BJ (cell line): Measurements from ENCODE around the gene FGD4. TPM values are rescaled to one million over a fixed set of nuclear protein-coding genes. Genes with fewer than 3 reads are reported as not detected.

Experiments used
- CTCF ChIA-PET: fragments of 350-600 bp; formaldehyde crosslinking; extraction: SDS; loops from one replicate; lab custom pipeline; 2021; ENCODE audit warnings: antibody characterized with exemption, inconsistent platforms; lab: Yijun Ruan, JAX
- POLR2A ChIA-PET: fragments of 300-600 bp; sonication (Branson Sonifier 250); formaldehyde crosslinking; extraction: SDS; loops from one replicate; lab custom pipeline; 2021; ENCODE audit warnings: antibody characterized with exemption; lab: Charles Lee
- DNase-seq: peaks from one replicate; pipeline ENCODE4 v3.0.0-alpha.2; 2011; ENCODE audit warnings: low read depth
- H3K27me3 ChIP-seq: 2 replicates; pipeline ENCODE4 v1.6.0; 2011; ENCODE audit warnings: low read length; ENCODE audit not compliant: control insufficient read depth, insufficient read depth
- H3K36me3 ChIP-seq: 2 replicates; pipeline ENCODE4 v1.5.1; 2011; ENCODE audit warnings: low read length; ENCODE audit not compliant: control insufficient read depth, insufficient read depth
- H3K4me3 ChIP-seq: 2 replicates; pipeline ENCODE4 v1.5.1; 2011; ENCODE audit warnings: low read depth, mild to moderate bottlenecking, control low read depth, low read length
- polyA plus RNA-seq: library from polyadenylated mRNA; depleted of rRNA; stranded (reverse); fragments of >200 nt; gene quantifications from 2 replicates; pipeline ENCODE4 v1.2.3, GENCODE V29; 2011
- TF ChIP-seq, protein P1 (sequence below): IDR thresholded peaks from 2 replicates; pipeline ENCODE4 v1.5.1; 2011; ENCODE audit warnings: low read depth, mild to moderate bottlenecking, control low read depth, inconsistent platforms, low read length, moderate library complexity; ENCODE audit not compliant: insufficient read depth

FGD4 gene
- polyA plus RNA-seq, 1 experiment = 11.1 TPM

DNA sequence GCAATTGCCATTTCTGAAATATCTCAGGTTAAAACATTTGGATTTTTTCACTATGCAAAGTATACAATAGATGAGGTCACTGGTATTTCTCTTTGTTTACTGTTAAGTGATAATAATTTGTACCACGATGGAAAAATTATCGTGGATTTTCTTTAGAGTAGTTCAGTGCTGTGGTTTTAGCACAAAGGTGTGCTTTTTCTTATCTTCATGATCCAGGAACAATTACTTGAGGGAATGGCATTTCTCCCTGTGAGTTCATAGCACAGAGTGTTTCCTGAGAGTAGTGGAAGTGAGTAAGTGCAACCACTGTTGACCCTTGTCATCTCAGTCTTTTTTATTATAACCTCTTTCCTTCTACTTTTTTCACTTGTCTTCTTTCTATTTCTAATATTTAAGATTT lies 86.8 kb downstream of the FGD4 start:
- POLR2A ChIA-PET = no interaction called here
- Histone ChIP-seq H3K36me3 (no peaks in the 10 kb centered on the region), H3K27me3 (no peaks in the 10 kb centered on the region), H3K4me3 (no peak overlapping the region)
- CTCF ChIA-PET = no interaction called here
- TF ChIP-seq, protein P1, sequence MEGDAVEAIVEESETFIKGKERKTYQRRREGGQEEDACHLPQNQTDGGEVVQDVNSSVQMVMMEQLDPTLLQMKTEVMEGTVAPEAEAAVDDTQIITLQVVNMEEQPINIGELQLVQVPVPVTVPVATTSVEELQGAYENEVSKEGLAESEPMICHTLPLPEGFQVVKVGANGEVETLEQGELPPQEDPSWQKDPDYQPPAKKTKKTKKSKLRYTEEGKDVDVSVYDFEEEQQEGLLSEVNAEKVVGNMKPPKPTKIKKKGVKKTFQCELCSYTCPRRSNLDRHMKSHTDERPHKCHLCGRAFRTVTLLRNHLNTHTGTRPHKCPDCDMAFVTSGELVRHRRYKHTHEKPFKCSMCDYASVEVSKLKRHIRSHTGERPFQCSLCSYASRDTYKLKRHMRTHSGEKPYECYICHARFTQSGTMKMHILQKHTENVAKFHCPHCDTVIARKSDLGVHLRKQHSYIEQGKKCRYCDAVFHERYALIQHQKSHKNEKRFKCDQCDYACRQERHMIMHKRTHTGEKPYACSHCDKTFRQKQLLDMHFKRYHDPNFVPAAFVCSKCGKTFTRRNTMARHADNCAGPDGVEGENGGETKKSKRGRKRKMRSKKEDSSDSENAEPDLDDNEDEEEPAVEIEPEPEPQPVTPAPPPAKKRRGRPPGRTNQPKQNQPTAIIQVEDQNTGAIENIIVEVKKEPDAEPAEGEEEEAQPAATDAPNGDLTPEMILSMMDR = no peak
- DNase-seq = no peak

DNA sequence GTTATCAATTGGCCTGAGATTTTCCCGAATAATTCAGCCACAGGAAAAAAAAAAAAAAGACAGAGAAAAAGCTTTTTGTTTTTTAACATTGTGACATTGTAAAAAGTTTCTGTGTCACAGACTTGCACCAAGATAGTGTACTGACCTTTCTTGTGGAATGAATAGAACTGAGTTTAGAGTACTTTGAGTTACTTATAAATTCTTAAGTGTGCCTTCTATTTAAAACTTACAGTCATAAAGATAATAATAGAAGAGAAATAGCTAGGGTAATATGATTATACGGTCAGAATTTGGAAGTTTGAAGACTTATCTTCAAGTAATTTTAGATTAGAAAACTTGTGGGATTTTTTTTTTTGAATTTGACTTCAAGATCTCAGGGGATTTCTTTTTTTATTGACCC lies 88.8 kb downstream of the FGD4 start:
- ChIA-PET POLR2A (no interaction called here), CTCF (no interaction called here)
- H3K4me3 ChIP-seq = no peak overlapping the region
- TF ChIP-seq, protein P1 = no peak
- DNase-seq = no peak
- no peaks in the 10 kb centered on the region for H3K36me3 ChIP-seq
- no peaks in the 10 kb centered on the region for H3K27me3 ChIP-seq

DNA sequence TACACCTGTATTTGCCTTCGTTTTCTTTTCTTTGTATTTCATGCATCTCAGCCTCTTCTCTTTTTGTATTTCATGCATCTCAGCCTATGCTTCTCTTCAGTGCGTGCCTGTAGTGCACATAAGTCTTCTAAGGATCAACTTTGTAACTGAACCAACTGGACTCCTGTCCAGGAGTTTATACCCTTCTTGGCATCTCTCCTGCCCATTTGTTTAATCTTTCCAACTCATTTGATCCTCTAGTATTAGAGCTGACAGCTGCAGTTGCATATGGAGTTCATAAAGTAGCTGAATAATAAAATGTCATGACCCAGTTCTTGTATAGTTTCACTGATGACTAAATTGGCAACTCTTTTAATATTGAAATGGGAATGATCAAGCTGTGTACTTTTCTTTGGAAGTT lies 89.7 kb downstream of the FGD4 start:
- DNase-seq = no peak
- no peaks in the 10 kb centered on the region for H3K36me3 ChIP-seq
- ChIA-PET CTCF (no interaction called here), POLR2A (no interaction called here)
- no peaks in the 10 kb centered on the region for H3K27me3 ChIP-seq
- H3K4me3 ChIP-seq = no peak overlapping the region
- TF ChIP-seq, protein P1 = no peak

DNA sequence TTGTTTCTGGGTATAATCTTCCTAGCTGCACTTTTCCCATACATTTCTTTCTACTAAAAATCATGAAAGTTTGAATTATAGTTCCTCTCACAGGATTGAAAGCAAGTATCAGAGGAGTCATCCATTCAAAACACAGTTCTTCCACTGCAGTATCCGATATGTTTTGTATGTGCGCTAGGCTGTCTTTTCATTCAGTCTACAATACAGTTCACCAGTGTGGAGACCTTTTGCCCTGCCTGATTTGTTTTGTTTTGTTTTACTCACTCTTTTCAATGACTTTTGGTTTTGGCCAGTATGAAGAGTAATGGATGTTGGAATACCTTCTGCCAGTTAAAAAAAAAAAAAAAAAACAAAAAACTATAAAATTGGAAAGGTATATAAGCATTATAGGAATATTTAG lies 91.4 kb downstream of the FGD4 start:
- no peaks in the 10 kb centered on the region for H3K36me3 ChIP-seq
- H3K27me3 ChIP-seq = no peaks in the 10 kb centered on the region
- POLR2A ChIA-PET = no interaction called here
- no peak for DNase-seq
- TF ChIP-seq, protein P1 = no peak
- H3K4me3 ChIP-seq = no peak overlapping the region
- CTCF ChIA-PET = interaction anchor here (0.9 kb wide), 1 partner anchor 14 kb away, joined by 3 read pairs; no protein-coding TSS in a partner anchor

- Histone ChIP-seq H3K27me3 (no peaks in the 10 kb centered on the region), H3K4me3 (no peak overlapping the region), H3K36me3 (no peaks in the 10 kb centered on the region)
- TF ChIP-seq, protein P1 = no peak
- POLR2A ChIA-PET = no interaction called here
- DNase-seq = no peak
- CTCF ChIA-PET = interaction anchor here (1.5 kb wide), 1 partner anchor 164 kb away, joined by 3 read pairs; no protein-coding TSS in a partner anchor
Observed at GRCh38 chr12:32493282-32493681, 93.9 kb downstream of the FGD4 start.
